MCF 10A (cell line): Measurements from ENCODE around the gene MYH16. TPM values are rescaled to one million over a fixed set of nuclear protein-coding genes. Genes with fewer than 3 reads are reported as not detected.
"Not testable (repeated sequence)": the region's sequence is repeated elsewhere in the genome, so short reads cannot be mapped to it uniquely, and the experiment has no call there.

Source experiments
- BruUV-seq: library from RNA; stranded (reverse); fragments of 400-500 nt; replicated peaks from 2 replicates; lab custom pipeline; 2021; lab: Mats Ljungman, UMichigan
- CTCF ChIA-PET: fragments of 300-600 bp; sonication (Branson Sonifier 250); formaldehyde crosslinking; extraction: SDS; loops from one replicate; lab custom pipeline; 2021; ENCODE audit warnings: antibody characterized with exemption, inconsistent platforms; lab: Yijun Ruan, JAX
- POLR2A ChIA-PET: fragments of 300-600, 350-650 bp; sonication (Branson Sonifier 250); formaldehyde crosslinking; extraction: SDS; loops from one replicate; lab custom pipeline; 2020; ENCODE audit warnings: antibody characterized with exemption, inconsistent platforms; lab: Yijun Ruan, JAX
- DNase-seq: peaks from one replicate; pipeline ENCODE4 v3.0.0-alpha.2; 2018; ENCODE audit not compliant: unreplicated experiment
- H3K27ac Mint-ChIP-seq: one replicate; pipeline ENCODE4 v1.8.0; 2022; ENCODE audit warnings: mild to moderate bottlenecking, low read depth, mixed read lengths; ENCODE audit not compliant: unreplicated experiment
- H3K27me3 Mint-ChIP-seq: one replicate; pipeline ENCODE4 v1.8.0; 2022; ENCODE audit warnings: mixed read lengths; ENCODE audit not compliant: insufficient read depth, unreplicated experiment
- H3K36me3 Mint-ChIP-seq: one replicate; pipeline ENCODE4 v1.8.0; 2022; ENCODE audit warnings: mild to moderate bottlenecking, moderate library complexity, mixed read lengths; ENCODE audit not compliant: insufficient read depth, unreplicated experiment
- H3K4me1 Mint-ChIP-seq: one replicate; pipeline ENCODE4 v1.8.0; 2022; ENCODE audit warnings: mixed read lengths; ENCODE audit not compliant: insufficient read depth, unreplicated experiment
- H3K4me3 Mint-ChIP-seq: one replicate; pipeline ENCODE4 v1.8.0; 2022; ENCODE audit warnings: mild to moderate bottlenecking, moderate library complexity, mixed read lengths; ENCODE audit not compliant: unreplicated experiment
- H3K9me3 Mint-ChIP-seq: one replicate; pipeline ENCODE4 v1.8.0; 2022; ENCODE audit warnings: mixed read lengths; ENCODE audit not compliant: unreplicated experiment
- intact Hi-C: fragments of 100-400 bp; cut with micrococcal nuclease; formaldehyde crosslinking; loops from 2 replicates; pipeline ENCODE4 v1.14.1; 2022
- total RNA-seq: library from RNA; stranded (reverse); gene quantifications from 2 replicates; pipeline ENCODE4 v1.2.3, GENCODE V29; 2022
- TF ChIP-seq, protein P1 (sequence below): fragments of 200-600 bp; IDR thresholded peaks from one replicate; pipeline ENCODE4 v1.8.0; 2022; ENCODE audit warnings: antibody characterized with exemption, mild to moderate bottlenecking; ENCODE audit not compliant: unreplicated experiment

MYH16 gene
- total RNA-seq, 1 experiment from 2014 or later: 0.33 TPM

DNA sequence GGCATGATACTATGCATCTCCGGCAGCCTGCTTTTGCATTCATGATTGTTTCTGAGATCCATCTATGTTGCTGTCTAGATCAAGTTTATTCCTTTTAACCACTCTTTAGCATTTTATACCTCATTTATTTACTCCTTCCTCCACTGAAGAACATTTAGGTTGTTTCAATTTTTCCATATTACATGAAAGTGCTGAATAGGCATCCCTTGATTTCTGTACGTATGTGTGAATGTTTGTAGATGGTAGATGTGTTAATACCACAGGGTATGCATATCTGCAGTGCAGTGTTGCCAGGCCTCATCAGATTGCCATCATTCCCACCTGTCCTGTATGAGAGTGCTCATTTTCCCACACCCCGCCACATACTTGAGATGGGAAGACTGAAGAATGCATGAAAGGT, 67.0 kb downstream of the MYH16 start:
- Mint-ChIP-seq H3K4me1 (no peaks in the 10 kb centered on the region), H3K9me3 (no peaks in the 10 kb centered on the region), H3K36me3 (peaks cover 100% of the 10 kb centered on the region), H3K27me3 (no peaks in the 10 kb centered on the region), H3K4me3 (no peak overlapping the region), H3K27ac (no peak overlapping the region)
- TF ChIP-seq, protein P1, sequence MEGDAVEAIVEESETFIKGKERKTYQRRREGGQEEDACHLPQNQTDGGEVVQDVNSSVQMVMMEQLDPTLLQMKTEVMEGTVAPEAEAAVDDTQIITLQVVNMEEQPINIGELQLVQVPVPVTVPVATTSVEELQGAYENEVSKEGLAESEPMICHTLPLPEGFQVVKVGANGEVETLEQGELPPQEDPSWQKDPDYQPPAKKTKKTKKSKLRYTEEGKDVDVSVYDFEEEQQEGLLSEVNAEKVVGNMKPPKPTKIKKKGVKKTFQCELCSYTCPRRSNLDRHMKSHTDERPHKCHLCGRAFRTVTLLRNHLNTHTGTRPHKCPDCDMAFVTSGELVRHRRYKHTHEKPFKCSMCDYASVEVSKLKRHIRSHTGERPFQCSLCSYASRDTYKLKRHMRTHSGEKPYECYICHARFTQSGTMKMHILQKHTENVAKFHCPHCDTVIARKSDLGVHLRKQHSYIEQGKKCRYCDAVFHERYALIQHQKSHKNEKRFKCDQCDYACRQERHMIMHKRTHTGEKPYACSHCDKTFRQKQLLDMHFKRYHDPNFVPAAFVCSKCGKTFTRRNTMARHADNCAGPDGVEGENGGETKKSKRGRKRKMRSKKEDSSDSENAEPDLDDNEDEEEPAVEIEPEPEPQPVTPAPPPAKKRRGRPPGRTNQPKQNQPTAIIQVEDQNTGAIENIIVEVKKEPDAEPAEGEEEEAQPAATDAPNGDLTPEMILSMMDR: no peak
- ChIA-PET POLR2A (no interaction called here), CTCF (no interaction called here)
- BruUV-seq: no TSS peak
- intact Hi-C loops: no loop called here
- DNase-seq: no peak

DNA sequence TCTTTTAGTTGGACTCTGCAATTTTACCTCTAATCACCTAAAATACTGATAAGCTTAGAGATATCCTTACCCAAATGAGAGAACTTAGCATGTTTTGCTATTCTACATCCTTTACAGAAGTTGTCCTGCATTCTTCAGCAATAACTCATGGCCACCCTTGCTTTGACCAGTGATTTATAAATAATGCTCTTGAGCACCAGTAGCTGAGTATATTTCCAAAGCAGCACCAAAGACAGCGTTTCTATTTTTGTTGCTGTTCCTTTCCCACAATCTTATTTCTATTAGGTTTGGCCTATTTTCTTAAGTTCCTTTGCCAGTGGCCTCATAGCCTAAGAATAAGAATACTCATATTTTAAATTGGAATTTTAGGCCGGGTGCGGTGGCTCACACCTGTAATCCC, 68.0 kb downstream of the MYH16 start:
- POLR2A ChIA-PET: interaction anchor here (1.5 kb wide), 1 partner anchor 15 kb away, joined by 6 read pairs; the partner anchor contains the start of gene ARPC1A
- Mint-ChIP-seq H3K4me1 (no peaks in the 10 kb centered on the region), H3K36me3 (peaks cover 100% of the 10 kb centered on the region), H3K9me3 (no peaks in the 10 kb centered on the region), H3K27ac (no peak overlapping the region), H3K4me3 (no peak overlapping the region), H3K27me3 (no peaks in the 10 kb centered on the region)
- TF ChIP-seq, protein P1: no peak
- BruUV-seq: no TSS peak
- CTCF ChIA-PET: interaction anchor here (0.9 kb wide), 1 partner anchor 361 kb away, joined by 3 read pairs; no protein-coding TSS in a partner anchor
- DNase-seq: no peak
- intact Hi-C loops: no loop called here

DNA sequence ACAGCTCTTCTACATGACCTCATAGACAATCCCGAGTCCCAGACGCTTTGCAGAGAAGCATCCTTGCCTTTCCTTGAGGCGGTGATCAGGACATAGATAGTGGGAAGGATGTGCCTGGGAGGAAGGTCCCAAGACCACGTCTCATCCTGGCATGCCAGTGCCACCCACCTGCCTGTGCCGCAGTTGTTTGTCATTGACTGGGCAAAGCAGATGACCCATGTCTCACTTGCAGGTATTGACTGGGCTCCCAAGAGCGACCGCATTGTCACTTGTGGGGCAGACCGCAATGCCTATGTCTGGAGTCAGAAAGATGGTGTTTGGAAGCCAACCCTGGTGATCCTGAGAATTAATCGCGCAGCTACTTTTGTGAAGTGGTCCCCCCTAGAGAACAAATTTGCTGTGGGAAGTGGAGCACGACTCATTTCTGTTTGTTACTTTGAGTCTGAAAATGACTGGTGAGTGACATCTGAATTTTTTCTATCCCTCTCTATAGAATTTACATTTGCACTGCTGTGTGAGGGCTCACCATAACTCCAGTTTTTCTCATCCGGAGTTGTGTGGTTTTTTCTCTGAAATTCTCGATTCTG, 71.5 kb downstream of the MYH16 start:
- no peaks in the 10 kb centered on the region for H3K4me1 Mint-ChIP-seq
- intact Hi-C loops: no loop called here

GRCh38 chr7:99350641-99351040, 78.0 kb downstream of the MYH16 start:
- BruUV-seq: not testable (repeated sequence)
- POLR2A ChIA-PET: interaction anchor here (0.7 to 1.2 kb wide), 4 partner anchors 9 to 440 kb away, joined by 3 to 4 read pairs (median 3); partner anchors contain the start of genes BUD31 and PDAP1

More for the DNA sequence above, 71.5 kb downstream of the MYH16 start:
- no peak overlapping the region for H3K27ac Mint-ChIP-seq
- ChIA-PET POLR2A (interaction anchor here (1.0 kb wide), 1 partner anchor 14 kb away, joined by 5 read pairs; no protein-coding TSS in a partner anchor), CTCF (interaction anchor here (1.2 kb wide), 1 partner anchor 16 kb away, joined by 3 read pairs; no protein-coding TSS in a partner anchor)
- no peaks in the 10 kb centered on the region for H3K9me3 Mint-ChIP-seq
- H3K36me3 Mint-ChIP-seq: peaks cover 99% of the 10 kb centered on the region
- TF ChIP-seq, protein P1: no peak
- no peaks in the 10 kb centered on the region for H3K27me3 Mint-ChIP-seq
- DNase-seq: no peak
- no peak overlapping the region for H3K4me3 Mint-ChIP-seq
- BruUV-seq: no TSS peak

More at GRCh38 chr7:99350641-99351040, 78.0 kb downstream of the MYH16 start:
- intact Hi-C loops, H3K9me3 Mint-ChIP-seq, H3K27ac Mint-ChIP-seq, DNase-seq, H3K4me3 Mint-ChIP-seq, H3K27me3 Mint-ChIP-seq, H3K4me1 Mint-ChIP-seq: not testable (repeated sequence)
- peaks cover 84% of the 10 kb centered on the region for H3K36me3 Mint-ChIP-seq
- CTCF ChIA-PET: interaction anchor here (0.6 to 0.9 kb wide), 3 partner anchors 15 to 311 kb away, joined by 3 read pairs; no protein-coding TSS in a partner anchor
